WTC11 (cell line): ENCODE results near the gene NPW. TPM values are rescaled to one million over a fixed set of nuclear protein-coding genes. Genes with fewer than 3 reads are reported as not detected.

Source experiments
- CBFB ChIP-seq: sonication (generic); formaldehyde crosslinking; IDR thresholded peaks from 2 replicates; pipeline ENCODE4 v1.8.1; 2022; ENCODE audit warnings: mild to moderate bottlenecking, low read depth, missing genetic modification reagents
- EMX1 ChIP-seq: fragments of 250-450 bp; sonication (Bioruptor Pico); IDR thresholded peaks from 2 replicates; pipeline ENCODE4 v1.8.0; 2021; ENCODE audit warnings: mild to moderate bottlenecking
- FOXJ3 ChIP-seq: sonication (generic); formaldehyde crosslinking; IDR thresholded peaks from 2 replicates; pipeline ENCODE4 v1.9.0; 2021; ENCODE audit warnings: missing genetic modification reagents, mild to moderate bottlenecking, borderline replicate concordance
- JUN ChIP-seq: sonication (generic); formaldehyde crosslinking; IDR thresholded peaks from 2 replicates; pipeline ENCODE4 v1.8.0; 2023; ENCODE audit warnings: mild to moderate bottlenecking, missing genetic modification reagents
- NFYB ChIP-seq: sonication (generic); formaldehyde crosslinking; conservative IDR thresholded peaks from 2 replicates; pipeline ENCODE4 v1.8.0; 2022; ENCODE audit warnings: low read depth, missing genetic modification reagents
- NR1H2 ChIP-seq: sonication (generic); formaldehyde crosslinking; IDR thresholded peaks from 2 replicates; pipeline ENCODE4 v1.9.0; 2021; ENCODE audit warnings: mild to moderate bottlenecking, moderate library complexity, missing genetic modification reagents
- PRRX2 ChIP-seq: fragments of 250-450 bp; sonication (Bioruptor Pico); IDR thresholded peaks from 2 replicates; pipeline ENCODE4 v1.8.0; 2021; ENCODE audit warnings: mild to moderate bottlenecking
- SOX15 ChIP-seq: fragments of 250-450 bp; sonication (Bioruptor Pico); IDR thresholded peaks from 2 replicates; pipeline ENCODE4 v1.9.0; 2021; ENCODE audit warnings: mild to moderate bottlenecking
- total RNA-seq: library from RNA; stranded (reverse); gene quantifications from 3 replicates; pipeline ENCODE4 v1.2.3, GENCODE V29; 2021
- TF ChIP-seq, protein P1 (sequence below): sonication (generic); formaldehyde crosslinking; IDR thresholded peaks from 2 replicates; pipeline ENCODE4 v1.8.0; 2023; ENCODE audit warnings: missing genetic modification reagents
- TF ChIP-seq, protein P2 (sequence below): sonication (generic); formaldehyde crosslinking; IDR thresholded peaks from 2 replicates; pipeline ENCODE4 v1.8.1; 2022; ENCODE audit warnings: missing genetic modification reagents, borderline replicate concordance
- TF ChIP-seq, protein P3 (sequence below): sonication (generic); formaldehyde crosslinking; IDR thresholded peaks from 2 replicates; pipeline ENCODE4 v1.8.0; 2022; ENCODE audit warnings: mild to moderate bottlenecking, missing genetic modification reagents
- TF ChIP-seq, protein P4 (sequence below): sonication (generic); formaldehyde crosslinking; IDR thresholded peaks from 2 replicates; pipeline ENCODE4 v1.8.1; 2022; ENCODE audit warnings: low read depth, missing genetic modification reagents, borderline replicate concordance
- TF ChIP-seq, protein P5 (sequence below): sonication (generic); formaldehyde crosslinking; conservative IDR thresholded peaks from 2 replicates; pipeline ENCODE4 v1.8.1; 2022; ENCODE audit warnings: mild to moderate bottlenecking, missing genetic modification reagents
- TF ChIP-seq, protein P6 (sequence below): fragments of 250-450 bp; sonication (Bioruptor Pico); IDR thresholded peaks from 2 replicates; pipeline ENCODE4 v1.9.0; 2021; ENCODE audit warnings: mild to moderate bottlenecking, borderline replicate concordance
- TF ChIP-seq, protein P7 (sequence below): sonication (generic); formaldehyde crosslinking; IDR thresholded peaks from 2 replicates; pipeline ENCODE4 v1.8.0; 2022; ENCODE audit warnings: mild to moderate bottlenecking, missing genetic modification reagents
- TF ChIP-seq, protein P8 (sequence below): fragments of 250-450 bp; sonication (Bioruptor Pico); IDR thresholded peaks from 2 replicates; pipeline ENCODE4 v1.9.0; 2021; ENCODE audit warnings: mild to moderate bottlenecking

The NPW gene
- total RNA-seq, 1 experiment from 2014 or later: 15.2 TPM

DNA sequence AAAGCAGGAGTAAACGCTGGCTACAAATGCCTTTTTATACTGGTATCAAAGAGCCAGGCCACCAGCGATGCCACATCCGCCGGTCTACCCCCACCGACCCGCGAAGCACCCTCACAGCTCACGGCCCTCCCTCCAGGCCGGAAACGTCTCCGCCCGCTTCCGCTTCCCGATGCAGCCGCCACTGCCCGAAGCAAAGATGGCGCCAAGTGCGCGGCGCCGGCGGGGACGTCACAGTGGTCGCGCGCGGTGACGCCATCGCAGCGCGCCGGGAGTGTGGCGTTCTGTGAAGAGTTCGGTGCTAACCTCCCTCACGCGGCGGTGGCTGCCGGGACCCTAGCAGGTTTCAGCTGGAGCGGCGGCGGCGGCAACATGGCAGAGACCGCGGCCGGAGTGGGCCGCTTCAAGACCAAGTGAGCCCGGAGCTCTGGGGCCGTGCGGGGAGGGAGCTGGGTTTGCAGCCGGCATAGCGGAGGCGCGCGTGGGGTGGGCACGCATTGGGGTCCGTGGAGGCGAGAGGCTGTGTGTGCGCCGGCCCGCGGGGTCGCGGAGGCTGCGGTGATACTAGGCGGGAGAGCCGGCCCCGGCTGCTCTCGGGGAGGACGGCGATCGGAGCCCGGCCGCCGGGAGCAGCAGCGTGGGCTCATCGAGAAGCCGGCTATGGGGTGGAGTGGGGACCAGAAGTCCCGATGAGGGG is 47.6 kb upstream of the NPW start, which contains the start of gene TBL3 (continued):
- TF ChIP-seq, protein P1, sequence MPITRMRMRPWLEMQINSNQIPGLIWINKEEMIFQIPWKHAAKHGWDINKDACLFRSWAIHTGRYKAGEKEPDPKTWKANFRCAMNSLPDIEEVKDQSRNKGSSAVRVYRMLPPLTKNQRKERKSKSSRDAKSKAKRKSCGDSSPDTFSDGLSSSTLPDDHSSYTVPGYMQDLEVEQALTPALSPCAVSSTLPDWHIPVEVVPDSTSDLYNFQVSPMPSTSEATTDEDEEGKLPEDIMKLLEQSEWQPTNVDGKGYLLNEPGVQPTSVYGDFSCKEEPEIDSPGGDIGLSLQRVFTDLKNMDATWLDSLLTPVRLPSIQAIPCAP: 0 out of 2 replicates have a peak, but pooled peaks have one; percentile 36
- TF ChIP-seq FOXJ3: no peak
- no peak for TF ChIP-seq JUN
- TF ChIP-seq, protein P2, sequence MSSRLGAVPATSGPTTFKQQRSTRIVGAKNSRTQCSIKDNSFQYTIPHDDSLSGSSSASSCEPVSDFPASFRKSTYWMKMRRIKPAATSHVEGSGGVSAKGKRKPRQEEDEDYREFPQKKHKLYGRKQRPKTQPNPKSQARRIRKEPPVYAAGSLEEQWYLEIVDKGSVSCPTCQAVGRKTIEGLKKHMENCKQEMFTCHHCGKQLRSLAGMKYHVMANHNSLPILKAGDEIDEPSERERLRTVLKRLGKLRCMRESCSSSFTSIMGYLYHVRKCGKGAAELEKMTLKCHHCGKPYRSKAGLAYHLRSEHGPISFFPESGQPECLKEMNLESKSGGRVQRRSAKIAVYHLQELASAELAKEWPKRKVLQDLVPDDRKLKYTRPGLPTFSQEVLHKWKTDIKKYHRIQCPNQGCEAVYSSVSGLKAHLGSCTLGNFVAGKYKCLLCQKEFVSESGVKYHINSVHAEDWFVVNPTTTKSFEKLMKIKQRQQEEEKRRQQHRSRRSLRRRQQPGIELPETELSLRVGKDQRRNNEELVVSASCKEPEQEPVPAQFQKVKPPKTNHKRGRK (CRISPR knock-in tag): no peak
- TF ChIP-seq, protein P3, sequence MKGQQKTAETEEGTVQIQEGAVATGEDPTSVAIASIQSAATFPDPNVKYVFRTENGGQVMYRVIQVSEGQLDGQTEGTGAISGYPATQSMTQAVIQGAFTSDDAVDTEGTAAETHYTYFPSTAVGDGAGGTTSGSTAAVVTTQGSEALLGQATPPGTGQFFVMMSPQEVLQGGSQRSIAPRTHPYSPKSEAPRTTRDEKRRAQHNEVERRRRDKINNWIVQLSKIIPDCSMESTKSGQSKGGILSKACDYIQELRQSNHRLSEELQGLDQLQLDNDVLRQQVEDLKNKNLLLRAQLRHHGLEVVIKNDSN (CRISPR knock-in tag): 0 out of 2 replicates have a peak, but pooled peaks have one; percentile 50
- TF ChIP-seq, protein P4, sequence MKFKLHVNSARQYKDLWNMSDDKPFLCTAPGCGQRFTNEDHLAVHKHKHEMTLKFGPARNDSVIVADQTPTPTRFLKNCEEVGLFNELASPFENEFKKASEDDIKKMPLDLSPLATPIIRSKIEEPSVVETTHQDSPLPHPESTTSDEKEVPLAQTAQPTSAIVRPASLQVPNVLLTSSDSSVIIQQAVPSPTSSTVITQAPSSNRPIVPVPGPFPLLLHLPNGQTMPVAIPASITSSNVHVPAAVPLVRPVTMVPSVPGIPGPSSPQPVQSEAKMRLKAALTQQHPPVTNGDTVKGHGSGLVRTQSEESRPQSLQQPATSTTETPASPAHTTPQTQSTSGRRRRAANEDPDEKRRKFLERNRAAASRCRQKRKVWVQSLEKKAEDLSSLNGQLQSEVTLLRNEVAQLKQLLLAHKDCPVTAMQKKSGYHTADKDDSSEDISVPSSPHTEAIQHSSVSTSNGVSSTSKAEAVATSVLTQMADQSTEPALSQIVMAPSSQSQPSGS: 0 out of 2 replicates have a peak, but pooled peaks have one; percentile 12
- TF ChIP-seq SOX15 (CRISPR knock-in tag): no peak
- TF ChIP-seq, protein P5, sequence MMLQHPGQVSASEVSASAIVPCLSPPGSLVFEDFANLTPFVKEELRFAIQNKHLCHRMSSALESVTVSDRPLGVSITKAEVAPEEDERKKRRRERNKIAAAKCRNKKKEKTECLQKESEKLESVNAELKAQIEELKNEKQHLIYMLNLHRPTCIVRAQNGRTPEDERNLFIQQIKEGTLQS: no peak
- TF ChIP-seq NR1H2 (CRISPR knock-in tag): no peak
- TF ChIP-seq, protein P6, sequence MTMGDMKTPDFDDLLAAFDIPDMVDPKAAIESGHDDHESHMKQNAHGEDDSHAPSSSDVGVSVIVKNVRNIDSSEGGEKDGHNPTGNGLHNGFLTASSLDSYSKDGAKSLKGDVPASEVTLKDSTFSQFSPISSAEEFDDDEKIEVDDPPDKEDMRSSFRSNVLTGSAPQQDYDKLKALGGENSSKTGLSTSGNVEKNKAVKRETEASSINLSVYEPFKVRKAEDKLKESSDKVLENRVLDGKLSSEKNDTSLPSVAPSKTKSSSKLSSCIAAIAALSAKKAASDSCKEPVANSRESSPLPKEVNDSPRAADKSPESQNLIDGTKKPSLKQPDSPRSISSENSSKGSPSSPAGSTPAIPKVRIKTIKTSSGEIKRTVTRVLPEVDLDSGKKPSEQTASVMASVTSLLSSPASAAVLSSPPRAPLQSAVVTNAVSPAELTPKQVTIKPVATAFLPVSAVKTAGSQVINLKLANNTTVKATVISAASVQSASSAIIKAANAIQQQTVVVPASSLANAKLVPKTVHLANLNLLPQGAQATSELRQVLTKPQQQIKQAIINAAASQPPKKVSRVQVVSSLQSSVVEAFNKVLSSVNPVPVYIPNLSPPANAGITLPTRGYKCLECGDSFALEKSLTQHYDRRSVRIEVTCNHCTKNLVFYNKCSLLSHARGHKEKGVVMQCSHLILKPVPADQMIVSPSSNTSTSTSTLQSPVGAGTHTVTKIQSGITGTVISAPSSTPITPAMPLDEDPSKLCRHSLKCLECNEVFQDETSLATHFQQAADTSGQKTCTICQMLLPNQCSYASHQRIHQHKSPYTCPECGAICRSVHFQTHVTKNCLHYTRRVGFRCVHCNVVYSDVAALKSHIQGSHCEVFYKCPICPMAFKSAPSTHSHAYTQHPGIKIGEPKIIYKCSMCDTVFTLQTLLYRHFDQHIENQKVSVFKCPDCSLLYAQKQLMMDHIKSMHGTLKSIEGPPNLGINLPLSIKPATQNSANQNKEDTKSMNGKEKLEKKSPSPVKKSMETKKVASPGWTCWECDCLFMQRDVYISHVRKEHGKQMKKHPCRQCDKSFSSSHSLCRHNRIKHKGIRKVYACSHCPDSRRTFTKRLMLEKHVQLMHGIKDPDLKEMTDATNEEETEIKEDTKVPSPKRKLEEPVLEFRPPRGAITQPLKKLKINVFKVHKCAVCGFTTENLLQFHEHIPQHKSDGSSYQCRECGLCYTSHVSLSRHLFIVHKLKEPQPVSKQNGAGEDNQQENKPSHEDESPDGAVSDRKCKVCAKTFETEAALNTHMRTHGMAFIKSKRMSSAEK: no peak
- peak; percentile 99 for TF ChIP-seq CBFB (CRISPR knock-in tag)
- peak; percentile 22; the same call in 1 of the 2 replicates for TF ChIP-seq NFYB (CRISPR knock-in tag)
- TF ChIP-seq, protein P7, sequence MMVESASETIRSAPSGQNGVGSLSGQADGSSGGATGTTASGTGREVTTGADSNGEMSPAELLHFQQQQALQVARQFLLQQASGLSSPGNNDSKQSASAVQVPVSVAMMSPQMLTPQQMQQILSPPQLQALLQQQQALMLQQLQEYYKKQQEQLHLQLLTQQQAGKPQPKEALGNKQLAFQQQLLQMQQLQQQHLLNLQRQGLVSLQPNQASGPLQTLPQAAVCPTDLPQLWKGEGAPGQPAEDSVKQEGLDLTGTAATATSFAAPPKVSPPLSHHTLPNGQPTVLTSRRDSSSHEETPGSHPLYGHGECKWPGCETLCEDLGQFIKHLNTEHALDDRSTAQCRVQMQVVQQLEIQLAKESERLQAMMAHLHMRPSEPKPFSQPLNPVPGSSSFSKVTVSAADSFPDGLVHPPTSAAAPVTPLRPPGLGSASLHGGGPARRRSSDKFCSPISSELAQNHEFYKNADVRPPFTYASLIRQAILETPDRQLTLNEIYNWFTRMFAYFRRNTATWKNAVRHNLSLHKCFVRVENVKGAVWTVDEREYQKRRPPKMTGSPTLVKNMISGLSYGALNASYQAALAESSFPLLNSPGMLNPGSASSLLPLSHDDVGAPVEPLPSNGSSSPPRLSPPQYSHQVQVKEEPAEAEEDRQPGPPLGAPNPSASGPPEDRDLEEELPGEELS: peak; percentile 90; the same call in 1 of the 2 replicates
- no peak for TF ChIP-seq EMX1 (CRISPR knock-in tag)
- TF ChIP-seq, protein P8, sequence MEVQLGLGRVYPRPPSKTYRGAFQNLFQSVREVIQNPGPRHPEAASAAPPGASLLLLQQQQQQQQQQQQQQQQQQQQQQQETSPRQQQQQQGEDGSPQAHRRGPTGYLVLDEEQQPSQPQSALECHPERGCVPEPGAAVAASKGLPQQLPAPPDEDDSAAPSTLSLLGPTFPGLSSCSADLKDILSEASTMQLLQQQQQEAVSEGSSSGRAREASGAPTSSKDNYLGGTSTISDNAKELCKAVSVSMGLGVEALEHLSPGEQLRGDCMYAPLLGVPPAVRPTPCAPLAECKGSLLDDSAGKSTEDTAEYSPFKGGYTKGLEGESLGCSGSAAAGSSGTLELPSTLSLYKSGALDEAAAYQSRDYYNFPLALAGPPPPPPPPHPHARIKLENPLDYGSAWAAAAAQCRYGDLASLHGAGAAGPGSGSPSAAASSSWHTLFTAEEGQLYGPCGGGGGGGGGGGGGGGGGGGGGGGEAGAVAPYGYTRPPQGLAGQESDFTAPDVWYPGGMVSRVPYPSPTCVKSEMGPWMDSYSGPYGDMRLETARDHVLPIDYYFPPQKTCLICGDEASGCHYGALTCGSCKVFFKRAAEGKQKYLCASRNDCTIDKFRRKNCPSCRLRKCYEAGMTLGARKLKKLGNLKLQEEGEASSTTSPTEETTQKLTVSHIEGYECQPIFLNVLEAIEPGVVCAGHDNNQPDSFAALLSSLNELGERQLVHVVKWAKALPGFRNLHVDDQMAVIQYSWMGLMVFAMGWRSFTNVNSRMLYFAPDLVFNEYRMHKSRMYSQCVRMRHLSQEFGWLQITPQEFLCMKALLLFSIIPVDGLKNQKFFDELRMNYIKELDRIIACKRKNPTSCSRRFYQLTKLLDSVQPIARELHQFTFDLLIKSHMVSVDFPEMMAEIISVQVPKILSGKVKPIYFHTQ (CRISPR knock-in tag): no peak
- TF ChIP-seq PRRX2: no peak
